Panc1 (cell line): ENCODE data around the gene METTL24. TPM values are rescaled to one million over a fixed set of nuclear protein-coding genes. Genes with fewer than 3 reads are reported as not detected.

Experiments
- ATAC-seq: fragments of 200-7000 bp; cut with Tn5 transposase; 2 replicates; pipeline ENCODE4 v1.9.1; 2020; ENCODE audit warnings: mild to moderate bottlenecking, moderate library complexity
- BruUV-seq: library from RNA; stranded (reverse); fragments of 400-500 nt; replicated peaks from 2 replicates; lab custom pipeline; 2021; lab: Mats Ljungman, UMichigan
- CTCF ChIA-PET: fragments of 300-600 bp; sonication (Branson Sonifier 250); formaldehyde crosslinking; loops from one replicate; lab custom pipeline; 2022; ENCODE audit warnings: antibody characterized with exemption; lab: Charles Lee
- POLR2A ChIA-PET: fragments of 300-600 bp; sonication (Branson Sonifier 250); formaldehyde crosslinking; loops from one replicate; lab custom pipeline; 2022; ENCODE audit warnings: antibody characterized with exemption; lab: Charles Lee
- DNase-seq: peaks from one replicate; pipeline ENCODE4 v3.0.0-alpha.2; 2010; ENCODE audit warnings: low read depth, low spot score
- H3K27ac ChIP-seq: 2 replicates; pipeline ENCODE4 v1.5.1; 2011; ENCODE audit warnings: mild to moderate bottlenecking, low read length, inconsistent platforms
- H3K27me3 ChIP-seq: fragments of 200-500 bp; sonication (Bioruptor generic); 2 replicates; pipeline ENCODE4 v1.6.0; 2014; ENCODE audit warnings: low read length, inconsistent platforms; ENCODE audit not compliant: control insufficient read depth, insufficient read depth
- H3K36me3 ChIP-seq: fragments of 200-500 bp; sonication (Bioruptor generic); 2 replicates; pipeline ENCODE4 v1.5.1; 2014; ENCODE audit warnings: inconsistent platforms, mild to moderate bottlenecking, low read length, moderate library complexity; ENCODE audit not compliant: control insufficient read depth, insufficient read depth
- H3K4me1 ChIP-seq: 2 replicates; pipeline ENCODE4 v1.5.1; 2011; ENCODE audit warnings: inconsistent platforms, mild to moderate bottlenecking, low read length, moderate library complexity; ENCODE audit not compliant: control insufficient read depth, insufficient read depth
- H3K4me3 ChIP-seq, 2 experiments: 2 replicates each; pipeline ENCODE4 v1.5.1; 2011 to 2012; ENCODE audit warnings: low read depth in 2 of 2, low read length in 2 of 2, mild to moderate bottlenecking in 2 of 2, inconsistent platforms in 1 of 2, moderate library complexity in 1 of 2
- H3K9me3 ChIP-seq: fragments of 200-500 bp; sonication (Bioruptor generic); 2 replicates; pipeline ENCODE4 v1.5.1; 2014; ENCODE audit warnings: low read depth, mild to moderate bottlenecking, inconsistent platforms, low read length, moderate library complexity; ENCODE audit not compliant: control insufficient read depth, insufficient read depth
- POLR2AphosphoS5 ChIP-seq: IDR thresholded peaks from 2 replicates; pipeline ENCODE4 v1.6.1; 2012; ENCODE audit warnings: mild to moderate bottlenecking, low read depth, low read length, moderate library complexity
- REST ChIP-seq, 2 experiments: IDR thresholded peaks; 2 replicates each; pipeline ENCODE4 v1.6.1; 2011 to 2012; ENCODE audit warnings: low read depth in 2 of 2, control low read depth in 1 of 2, low read length in 1 of 2, mild to moderate bottlenecking in 1 of 2, moderate library complexity in 1 of 2; ENCODE audit not compliant: insufficient read depth in 1 of 2
- SIN3A ChIP-seq: IDR thresholded peaks from 2 replicates; pipeline ENCODE4 v1.6.1; 2012; ENCODE audit warnings: low read depth, mild to moderate bottlenecking, low read length, moderate library complexity, borderline replicate concordance; ENCODE audit not compliant: insufficient read depth
- TCF7L2 ChIP-seq: IDR thresholded peaks from 2 replicates; pipeline ENCODE4 v1.6.1; 2011; ENCODE audit warnings: mild to moderate bottlenecking, low read depth, low read length, inconsistent platforms
- in situ Hi-C: cut with HindIII; loops from 2 replicates; pipeline ENCODE4 v1.10.0; 2016; ENCODE audit warnings: low sequenced_read_pairs, low pct_unique_long_range_greater_than_20kb
- intact Hi-C: fragments of 100-400 bp; cut with micrococcal nuclease; formaldehyde crosslinking; loops from one replicate; pipeline ENCODE4 v1.10.0; 2022; ENCODE audit not compliant: unreplicated experiment
- total RNA-seq: library from RNA; stranded (reverse); gene quantifications from one replicate; pipeline ENCODE4 v1.2.1, GENCODE V29; 2021; ENCODE audit not compliant: unreplicated experiment
- TF ChIP-seq, protein P1 (sequence below): fragments of 450-650 bp; IDR thresholded peaks from 2 replicates; pipeline ENCODE4 v1.5.1; 2017; ENCODE audit warnings: mild to moderate bottlenecking

Gene METTL24
- total RNA-seq, 1 experiment from 2014 or later = not detected

- TF ChIP-seq, protein P1, sequence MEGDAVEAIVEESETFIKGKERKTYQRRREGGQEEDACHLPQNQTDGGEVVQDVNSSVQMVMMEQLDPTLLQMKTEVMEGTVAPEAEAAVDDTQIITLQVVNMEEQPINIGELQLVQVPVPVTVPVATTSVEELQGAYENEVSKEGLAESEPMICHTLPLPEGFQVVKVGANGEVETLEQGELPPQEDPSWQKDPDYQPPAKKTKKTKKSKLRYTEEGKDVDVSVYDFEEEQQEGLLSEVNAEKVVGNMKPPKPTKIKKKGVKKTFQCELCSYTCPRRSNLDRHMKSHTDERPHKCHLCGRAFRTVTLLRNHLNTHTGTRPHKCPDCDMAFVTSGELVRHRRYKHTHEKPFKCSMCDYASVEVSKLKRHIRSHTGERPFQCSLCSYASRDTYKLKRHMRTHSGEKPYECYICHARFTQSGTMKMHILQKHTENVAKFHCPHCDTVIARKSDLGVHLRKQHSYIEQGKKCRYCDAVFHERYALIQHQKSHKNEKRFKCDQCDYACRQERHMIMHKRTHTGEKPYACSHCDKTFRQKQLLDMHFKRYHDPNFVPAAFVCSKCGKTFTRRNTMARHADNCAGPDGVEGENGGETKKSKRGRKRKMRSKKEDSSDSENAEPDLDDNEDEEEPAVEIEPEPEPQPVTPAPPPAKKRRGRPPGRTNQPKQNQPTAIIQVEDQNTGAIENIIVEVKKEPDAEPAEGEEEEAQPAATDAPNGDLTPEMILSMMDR = no peak
- no peak for TF ChIP-seq TCF7L2
- no peak for TF ChIP-seq SIN3A
- no peak for TF ChIP-seq REST (IDR thresholded peaks at IDR 0.05; ENCODE audit: insufficient read depth in 1 of 2, low read depth in 2 of 2, low read length in 1 of 2)
- TF ChIP-seq POLR2AphosphoS5 = no peak
- no peaks in the 10 kb centered on the region for H3K9me3 ChIP-seq
- DNase-seq (no peak), ATAC-seq (no peak)
- intact Hi-C loops = loop anchor here (5.0 kb wide), 1 partner anchor 342 kb away; no protein-coding TSS in a partner anchor
- H3K4me3 ChIP-seq = no peak overlapping the region
- BruUV-seq = no TSS peak
- peaks cover 2% of the 10 kb centered on the region for H3K27me3 ChIP-seq
- in situ Hi-C loops = no loop called here
- H3K36me3 ChIP-seq = no peaks in the 10 kb centered on the region
- no peak overlapping the region for H3K27ac ChIP-seq
- no peaks in the 10 kb centered on the region for H3K4me1 ChIP-seq
- ChIA-PET POLR2A (no interaction called here), CTCF (interaction anchor here (0.6 kb wide), 1 partner anchor 690 kb away, joined by 4 read pairs; no protein-coding TSS in a partner anchor)
Observed at GRCh38 chr6:110394409-110394808, 36.3 kb upstream of the METTL24 start.

DNA sequence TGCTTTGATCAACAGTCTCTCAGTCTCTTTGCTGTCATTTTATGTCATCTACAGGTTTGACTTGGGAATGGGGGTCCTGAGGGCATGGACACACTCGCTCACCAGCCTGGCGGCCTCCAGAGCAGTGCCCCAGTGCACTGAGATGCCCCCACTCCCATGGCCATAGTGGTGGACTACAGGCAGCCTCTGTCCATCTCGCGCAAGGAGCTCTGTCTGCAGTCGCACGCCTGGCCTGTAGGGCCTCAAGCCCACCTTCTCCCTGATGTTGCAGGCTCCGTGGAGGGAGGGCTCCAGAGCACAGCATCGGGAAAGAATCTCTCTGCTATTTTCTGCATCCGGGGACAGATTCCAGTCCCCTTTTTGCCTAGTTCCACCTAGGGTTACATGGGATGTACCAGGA, 34.6 kb upstream of the METTL24 start:
- H3K9me3 ChIP-seq = no peaks in the 10 kb centered on the region
- no peaks in the 10 kb centered on the region for H3K4me1 ChIP-seq
- CTCF ChIA-PET = interaction anchor here (3.1 kb wide), 1 partner anchor 353 kb away, joined by 35 read pairs; no protein-coding TSS in a partner anchor
- no peak for ATAC-seq
- H3K4me3 ChIP-seq = no peak overlapping the region
- in situ Hi-C loops = no loop called here
- no peaks in the 10 kb centered on the region for H3K36me3 ChIP-seq
- no peak overlapping the region for H3K27ac ChIP-seq
- POLR2A ChIA-PET = no interaction called here
- TF ChIP-seq, protein P1 = no peak
- TF ChIP-seq SIN3A (no peak), POLR2AphosphoS5 (no peak), REST (IDR thresholded peaks at IDR 0.05; ENCODE audit: insufficient read depth in 1 of 2, low read depth in 2 of 2, low read length in 1 of 2) (no peak), TCF7L2 (no peak)
- no peak for DNase-seq
- BruUV-seq = no TSS peak
- H3K27me3 ChIP-seq = peaks cover 2% of the 10 kb centered on the region
- intact Hi-C loops = loop anchor here (5.0 kb wide), 1 partner anchor 340 kb away; no protein-coding TSS in a partner anchor
